KOPT-K1 (cell line): ENCODE measurements around the gene SLC66A3.

Experiments used
- H3K27ac ChIP-seq: fragments of 200-600 bp; sonication (generic); 2 replicates; pipeline ENCODE4 v1.5.1; 2016; ENCODE audit warnings: antibody characterized with exemption, mild to moderate bottlenecking, low read depth, low read length; ENCODE audit not compliant: poor library complexity, severe bottlenecking
- H3K36me3 ChIP-seq: fragments of 200-600 bp; sonication (generic); 2 replicates; pipeline ENCODE4 v1.5.1; 2017; ENCODE audit warnings: antibody characterized with exemption, mild to moderate bottlenecking, low read length, moderate library complexity; ENCODE audit not compliant: insufficient read depth
- H3K9me3 ChIP-seq: fragments of 200-600 bp; sonication (generic); 2 replicates; pipeline ENCODE4 v1.5.1; 2017; ENCODE audit warnings: antibody characterized with exemption, low read length, mild to moderate bottlenecking; ENCODE audit not compliant: insufficient read depth, poor library complexity, severe bottlenecking

The SLC66A3 gene

GRCh38 chr2:11208083-11208482 is 52.8 kb downstream of the SLC66A3 start:
- Histone ChIP-seq H3K9me3 (no peaks in the 10 kb centered on the region), H3K36me3 (peaks cover 54% of the 10 kb centered on the region), H3K27ac (no peak overlapping the region)

- Histone ChIP-seq H3K27ac (no peak overlapping the region), H3K9me3 (no peaks in the 10 kb centered on the region), H3K36me3 (peaks cover 86% of the 10 kb centered on the region)
Measured at GRCh38 chr2:11212645-11213044, 57.4 kb downstream of the SLC66A3 start.

- H3K36me3 ChIP-seq = peaks cover 88% of the 10 kb centered on the region
- no peak overlapping the region for H3K27ac ChIP-seq
- no peaks in the 10 kb centered on the region for H3K9me3 ChIP-seq
Measured at GRCh38 chr2:11213090-11213638, 57.9 kb downstream of the SLC66A3 start.

- no peak overlapping the region for H3K27ac ChIP-seq
- peaks cover 90% of the 10 kb centered on the region for H3K36me3 ChIP-seq
- no peaks in the 10 kb centered on the region for H3K9me3 ChIP-seq
Measured at GRCh38 chr2:11213975-11214374, 58.7 kb downstream of the SLC66A3 start.

GRCh38 chr2:11214770-11215169 is 59.5 kb downstream of the SLC66A3 start:
- H3K27ac ChIP-seq = no peak overlapping the region
- H3K36me3 ChIP-seq = peaks cover 90% of the 10 kb centered on the region
- H3K9me3 ChIP-seq = no peaks in the 10 kb centered on the region

GRCh38 chr2:11215407-11215806 is 60.1 kb downstream of the SLC66A3 start:
- Histone ChIP-seq H3K27ac (no peak overlapping the region), H3K36me3 (peaks cover 88% of the 10 kb centered on the region)

GRCh38 chr2:11220445-11220844 is 65.2 kb downstream of the SLC66A3 start:
- peaks cover 57% of the 10 kb centered on the region for H3K36me3 ChIP-seq
- no peaks in the 10 kb centered on the region for H3K9me3 ChIP-seq
- no peak overlapping the region for H3K27ac ChIP-seq

More at GRCh38 chr2:11215407-11215806, 60.1 kb downstream of the SLC66A3 start:
- H3K9me3 ChIP-seq = no peaks in the 10 kb centered on the region

- Histone ChIP-seq H3K27ac (no peak overlapping the region), H3K36me3 (peaks cover 46% of the 10 kb centered on the region), H3K9me3 (no peaks in the 10 kb centered on the region)
Measured at GRCh38 chr2:11222845-11223244, 67.6 kb downstream of the SLC66A3 start.

GRCh38 chr2:11224887-11225286 is 69.6 kb downstream of the SLC66A3 start:
- H3K27ac ChIP-seq = no peak overlapping the region
- H3K36me3 ChIP-seq = peaks cover 32% of the 10 kb centered on the region
- H3K9me3 ChIP-seq = no peaks in the 10 kb centered on the region

- Histone ChIP-seq H3K9me3 (no peaks in the 10 kb centered on the region), H3K27ac (no peak overlapping the region), H3K36me3 (peaks cover 21% of the 10 kb centered on the region)
Measured at GRCh38 chr2:11227595-11227994, 72.3 kb downstream of the SLC66A3 start.
